AG09319 (cell line): ENCODE results near the gene TTC16.

ENCODE experiments used
- DNase-seq: peaks from one replicate; pipeline ENCODE4 v3.0.0-alpha.2; 2010; ENCODE audit warnings: low read depth; ENCODE audit errors: extremely low read depth
- CTCF ChIP-seq: IDR thresholded peaks from 2 replicates; pipeline ENCODE4 v1.5.1; 2011; ENCODE audit warnings: low read depth, mild to moderate bottlenecking, inconsistent platforms, low read length, moderate library complexity

Gene TTC16

GRCh38 chr9:127729522-127730256 lies 13.8 kb downstream of the TTC16 start:
- no peak for TF ChIP-seq CTCF
- no peak for DNase-seq

- no peak for TF ChIP-seq CTCF
- no peak for DNase-seq
Observed at GRCh38 chr9:127730262-127730661, 14.4 kb downstream of the TTC16 start.

GRCh38 chr9:127730799-127731410 lies 15.0 kb downstream of the TTC16 start:
- no peak for DNase-seq
- no peak for TF ChIP-seq CTCF

- DNase-seq: no peak
- TF ChIP-seq CTCF: no peak
Observed at GRCh38 chr9:127731938-127732337, 16.1 kb downstream of the TTC16 start.

- TF ChIP-seq CTCF: no peak
- DNase-seq: no peak
Observed at GRCh38 chr9:127732444-127732843, 16.6 kb downstream of the TTC16 start.

GRCh38 chr9:127733614-127734013 lies 17.7 kb downstream of the TTC16 start:
- DNase-seq: no peak

More at GRCh38 chr9:127733614-127734013, 17.7 kb downstream of the TTC16 start:
- no peak for TF ChIP-seq CTCF
